ENCODE measurements around the gene KCNJ16. TPM values are rescaled to one million over a fixed set of nuclear protein-coding genes. Genes with fewer than 3 reads are reported as not detected.

The KCNJ16 gene
- total RNA-seq, 1 donor from 2014 or later, result 0.12 TPM

DNA sequence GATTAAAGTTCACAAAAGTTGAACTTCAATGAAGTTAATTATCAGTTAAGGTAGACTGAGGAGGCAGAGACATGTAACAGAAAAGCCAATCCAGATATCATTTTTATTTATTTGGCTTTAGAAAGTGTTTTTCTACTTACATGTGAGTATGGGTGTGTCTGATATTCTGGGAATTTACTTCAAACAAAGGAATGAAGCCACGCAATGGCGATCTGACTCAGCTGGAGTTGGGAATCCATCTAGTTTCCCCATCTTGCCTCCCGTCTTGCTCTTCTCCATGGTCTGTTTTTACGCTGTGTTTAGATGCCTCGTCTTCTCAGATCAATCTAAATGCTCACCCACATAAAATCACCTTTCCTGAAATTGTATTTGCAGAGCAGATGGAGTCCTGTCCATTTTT, 1.7 kb upstream of the KCNJ16 start:
- Mint-ChIP-seq H3K9me3 (peaks cover 3% of the 10 kb centered on the region), H3K4me3 (no peak overlapping the region), H3K27ac (ENCODE audit: unreplicated experiment) (no peak overlapping the region), H3K27me3 (ENCODE audit: low read depth) (no peaks in the 10 kb centered on the region), H3K36me3 (ENCODE audit: low read depth) (peaks cover 2% of the 10 kb centered on the region), H3K4me1 (peaks cover 17% of the 10 kb centered on the region)
- TF ChIP-seq, protein P1, sequence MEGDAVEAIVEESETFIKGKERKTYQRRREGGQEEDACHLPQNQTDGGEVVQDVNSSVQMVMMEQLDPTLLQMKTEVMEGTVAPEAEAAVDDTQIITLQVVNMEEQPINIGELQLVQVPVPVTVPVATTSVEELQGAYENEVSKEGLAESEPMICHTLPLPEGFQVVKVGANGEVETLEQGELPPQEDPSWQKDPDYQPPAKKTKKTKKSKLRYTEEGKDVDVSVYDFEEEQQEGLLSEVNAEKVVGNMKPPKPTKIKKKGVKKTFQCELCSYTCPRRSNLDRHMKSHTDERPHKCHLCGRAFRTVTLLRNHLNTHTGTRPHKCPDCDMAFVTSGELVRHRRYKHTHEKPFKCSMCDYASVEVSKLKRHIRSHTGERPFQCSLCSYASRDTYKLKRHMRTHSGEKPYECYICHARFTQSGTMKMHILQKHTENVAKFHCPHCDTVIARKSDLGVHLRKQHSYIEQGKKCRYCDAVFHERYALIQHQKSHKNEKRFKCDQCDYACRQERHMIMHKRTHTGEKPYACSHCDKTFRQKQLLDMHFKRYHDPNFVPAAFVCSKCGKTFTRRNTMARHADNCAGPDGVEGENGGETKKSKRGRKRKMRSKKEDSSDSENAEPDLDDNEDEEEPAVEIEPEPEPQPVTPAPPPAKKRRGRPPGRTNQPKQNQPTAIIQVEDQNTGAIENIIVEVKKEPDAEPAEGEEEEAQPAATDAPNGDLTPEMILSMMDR (conservative IDR thresholded peaks at IDR 0.05), result no peak
- DNase-seq (ENCODE audit: low read depth, low spot score), result no peak

DNA sequence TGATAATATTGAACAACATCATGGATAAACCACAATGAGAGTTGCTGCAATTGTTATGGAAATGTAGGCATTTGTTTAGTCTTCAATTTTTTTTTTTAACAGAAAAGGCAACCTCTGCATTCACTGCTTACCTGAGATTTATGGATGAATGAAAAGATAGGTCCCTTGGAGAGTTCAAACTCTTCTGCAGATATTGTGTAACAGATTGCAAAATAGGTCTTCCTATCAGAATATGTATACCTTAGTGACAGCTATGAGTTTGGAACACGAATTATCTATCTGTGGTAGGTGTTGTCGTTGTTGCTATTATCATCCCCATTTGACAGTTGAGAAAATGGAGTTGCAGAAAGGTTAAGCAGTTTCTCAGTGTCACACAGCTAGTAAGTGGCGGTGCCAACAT, 1.2 kb upstream of the KCNJ16 start:
- no peak for DNase-seq (ENCODE audit: low read depth, low spot score)
- Mint-ChIP-seq H3K4me3 (no peak overlapping the region), H3K4me1 (peaks cover 17% of the 10 kb centered on the region), H3K27ac (ENCODE audit: unreplicated experiment) (no peak overlapping the region), H3K9me3 (peaks cover 3% of the 10 kb centered on the region), H3K36me3 (ENCODE audit: low read depth) (peaks cover 2% of the 10 kb centered on the region), H3K27me3 (ENCODE audit: low read depth) (no peaks in the 10 kb centered on the region)
- TF ChIP-seq, protein P1 (conservative IDR thresholded peaks at IDR 0.05), result no peak

DNA sequence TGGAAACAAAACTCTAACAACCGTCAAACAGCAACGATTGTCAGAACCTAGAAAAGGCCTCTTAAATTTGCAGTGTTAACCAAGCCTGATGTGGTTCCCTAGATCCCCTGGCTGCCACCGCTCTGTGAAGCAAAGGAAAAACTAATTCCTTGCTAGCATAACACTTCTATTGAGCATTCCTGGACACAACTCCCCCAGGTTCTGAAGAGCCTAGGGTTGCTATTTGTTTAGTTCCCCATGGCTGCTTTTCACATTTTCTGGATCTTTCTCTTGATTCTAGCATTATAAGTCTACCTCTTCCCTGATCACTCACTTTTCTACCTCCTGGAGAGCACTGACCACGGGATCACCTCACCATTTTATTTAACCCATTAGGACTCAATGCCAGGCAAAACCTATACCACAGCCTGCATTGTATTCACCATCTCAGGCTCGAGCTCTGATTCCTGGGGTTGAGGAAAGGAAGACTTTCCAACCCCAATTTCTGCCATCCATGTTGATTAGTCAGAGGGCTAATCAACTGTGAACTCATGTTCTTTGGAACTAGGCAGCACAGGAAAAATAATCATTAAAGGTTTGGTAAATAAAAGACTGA, 692 bp upstream of the KCNJ16 start:
- Mint-ChIP-seq H3K36me3 (ENCODE audit: low read depth) (peaks cover 2% of the 10 kb centered on the region), H3K9me3 (peaks cover 3% of the 10 kb centered on the region), H3K4me3 (no peak overlapping the region), H3K4me1 (peaks cover 17% of the 10 kb centered on the region), H3K27ac (ENCODE audit: unreplicated experiment) (no peak overlapping the region), H3K27me3 (ENCODE audit: low read depth) (no peaks in the 10 kb centered on the region)
- no peak for DNase-seq (ENCODE audit: low read depth, low spot score)
- TF ChIP-seq, protein P1 (conservative IDR thresholded peaks at IDR 0.05), result no peak

DNA sequence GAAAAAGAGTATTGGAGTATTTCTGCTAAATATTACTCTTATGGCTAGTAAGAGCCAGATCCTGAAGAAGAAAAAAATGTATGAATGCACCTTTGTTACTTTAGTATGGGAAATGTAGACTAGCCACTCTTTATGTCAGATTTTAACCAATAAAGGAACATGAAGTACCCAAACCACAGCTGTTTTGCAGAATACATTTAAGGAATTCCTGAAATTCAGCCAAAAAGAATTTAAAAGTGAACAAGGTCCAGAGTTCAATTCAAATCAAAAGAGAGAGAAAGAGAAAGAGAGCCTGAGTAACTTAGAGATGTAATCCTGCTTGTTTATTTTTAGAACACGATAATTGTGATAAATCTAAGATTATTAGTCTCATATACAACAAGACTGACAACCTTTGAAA, 1.2 kb downstream of the KCNJ16 start:
- TF ChIP-seq, protein P1 (conservative IDR thresholded peaks at IDR 0.05), result no peak
- Mint-ChIP-seq H3K27ac (ENCODE audit: unreplicated experiment) (no peak overlapping the region), H3K27me3 (ENCODE audit: low read depth) (no peaks in the 10 kb centered on the region), H3K9me3 (peaks cover 3% of the 10 kb centered on the region), H3K4me1 (peaks cover 17% of the 10 kb centered on the region), H3K36me3 (ENCODE audit: low read depth) (peaks cover 2% of the 10 kb centered on the region), H3K4me3 (no peak overlapping the region)
- no peak for DNase-seq (ENCODE audit: low read depth, low spot score)

DNA sequence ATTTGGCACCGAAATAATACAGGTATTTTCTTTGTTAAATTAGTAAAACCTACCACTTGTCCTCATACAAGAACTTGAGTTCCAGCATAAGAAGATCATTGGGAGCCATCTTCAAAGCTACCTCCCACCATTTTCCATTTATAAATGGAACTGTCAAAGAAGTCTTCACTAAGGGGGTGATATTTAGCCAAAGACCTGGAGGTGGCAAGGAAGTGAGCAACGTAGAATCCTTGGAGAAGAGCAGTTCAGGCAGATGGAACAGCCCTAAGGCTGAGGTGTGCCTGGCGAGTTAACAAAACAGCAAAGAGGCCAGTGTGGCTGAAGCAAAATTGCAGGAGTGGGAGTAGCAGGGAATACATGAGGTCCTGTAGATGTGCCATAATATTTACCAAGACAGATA, 1.8 kb downstream of the KCNJ16 start:
- Mint-ChIP-seq H3K36me3 (ENCODE audit: low read depth) (peaks cover 2% of the 10 kb centered on the region), H3K4me1 (peaks cover 17% of the 10 kb centered on the region), H3K27me3 (ENCODE audit: low read depth) (no peaks in the 10 kb centered on the region), H3K9me3 (peaks cover 3% of the 10 kb centered on the region), H3K4me3 (no peak overlapping the region), H3K27ac (ENCODE audit: unreplicated experiment) (no peak overlapping the region)
- TF ChIP-seq, protein P1 (conservative IDR thresholded peaks at IDR 0.05), result no peak
- no peak for DNase-seq (ENCODE audit: low read depth, low spot score)

Data from neural crest cell (in vitro differentiated cells).